GM23248 (cell line): Measurements from ENCODE around the gene IL4. TPM values are rescaled to one million over a fixed set of nuclear protein-coding genes. Genes with fewer than 3 reads are reported as not detected.

Source experiments
- DNase-seq: peaks from one replicate; pipeline ENCODE4 v3.0.0-alpha.2; 2015
- H2AFZ ChIP-seq: fragments of 200-600 bp; sonication (generic); 2 replicates; pipeline ENCODE4 v1.6.1; 2016; ENCODE audit warnings: antibody characterized with exemption
- H3F3A ChIP-seq: fragments of 200-600 bp; sonication (generic); 2 replicates; pipeline ENCODE4 v1.6.1; 2016; ENCODE audit warnings: mild to moderate bottlenecking, antibody characterized with exemption, mixed run types; ENCODE audit not compliant: insufficient read depth
- H3K27ac ChIP-seq: fragments of 200-600 bp; sonication (generic); 2 replicates; pipeline ENCODE4 v1.5.1; 2016; ENCODE audit warnings: mild to moderate bottlenecking
- H3K27me3 ChIP-seq: fragments of 200-600 bp; sonication (generic); replicated peaks from 2 replicates; pipeline ENCODE4 v1.6.1; 2016; ENCODE audit warnings: mild to moderate bottlenecking; ENCODE audit not compliant: insufficient read depth
- H3K36me3 ChIP-seq: fragments of 200-600 bp; sonication (generic); 2 replicates; pipeline ENCODE4 v1.6.1; 2016; ENCODE audit warnings: low read depth, mild to moderate bottlenecking
- H3K4me1 ChIP-seq: fragments of 200-600 bp; sonication (generic); 2 replicates; pipeline ENCODE4 v1.6.1; 2016; ENCODE audit warnings: mild to moderate bottlenecking; ENCODE audit not compliant: insufficient read depth
- H3K4me2 ChIP-seq: fragments of 200-600 bp; sonication (generic); one replicate; pipeline ENCODE4 v1.6.1; 2016; ENCODE audit warnings: mild to moderate bottlenecking; ENCODE audit not compliant: unreplicated experiment
- H3K4me3 ChIP-seq: fragments of 200-600 bp; sonication (generic); 2 replicates; pipeline ENCODE4 v1.5.1; 2016; ENCODE audit warnings: mild to moderate bottlenecking
- H3K79me2 ChIP-seq: fragments of 200-600 bp; sonication (generic); 2 replicates; pipeline ENCODE4 v1.6.1; 2016; ENCODE audit warnings: mild to moderate bottlenecking; ENCODE audit not compliant: insufficient read depth
- H3K9ac ChIP-seq: fragments of 200-600 bp; sonication (generic); 2 replicates; pipeline ENCODE4 v1.6.1; 2016; ENCODE audit warnings: mild to moderate bottlenecking
- H3K9me2 ChIP-seq: fragments of 200-600 bp; sonication (generic); 2 replicates; pipeline ENCODE4 v1.6.1; 2016; ENCODE audit warnings: mixed run types, mild to moderate bottlenecking, moderate library complexity; ENCODE audit not compliant: insufficient read depth
- H3K9me3 ChIP-seq: fragments of 200-600 bp; sonication (generic); one replicate; pipeline ENCODE4 v1.6.1; 2017; ENCODE audit warnings: low read depth
- H4K20me1 ChIP-seq: fragments of 200-600 bp; sonication (generic); 2 replicates; pipeline ENCODE4 v1.6.0; 2016; ENCODE audit not compliant: insufficient read depth
- EZH2 ChIP-seq: fragments of 200-600 bp; sonication (generic); IDR thresholded peaks from 2 replicates; pipeline ENCODE4 v1.6.1; 2018; ENCODE audit warnings: antibody characterized with exemption, mild to moderate bottlenecking; ENCODE audit not compliant: insufficient read depth, poor library complexity, severe bottlenecking
- EZH2phosphoT487 ChIP-seq: fragments of 200-600 bp; sonication (generic); IDR thresholded peaks from 2 replicates; pipeline ENCODE4 v1.6.1; 2018; ENCODE audit warnings: antibody characterized with exemption, moderate library complexity, mild to moderate bottlenecking, low read depth; ENCODE audit not compliant: insufficient read depth
- WGBS, 2 experiments: methylation state at CpG; one replicate each; pipeline ENCODE4 v1.1.6; 2015 to 2017; ENCODE audit warnings: low lambda C conversion rate in 2 of 2, low coverage in 1 of 2; ENCODE audit errors: missing lambda C conversion rate in 2 of 2; 5-methylcytosine and 5-hydroxymethylcytosine counted together
- in situ Hi-C: fragments of 300-500 bp; cut with MboI; formaldehyde crosslinking; loops from 2 replicates; pipeline ENCODE4 v1.15.0; 2020
- polyA plus RNA-seq: library from polyadenylated mRNA; unstranded; fragments of >200 nt; fragmentation: Nextera tagmentation; extraction: Ambion mirVana; gene quantifications from 2 replicates; pipeline ENCODE4 v1.2.1, GENCODE V29; 2016
- total RNA-seq: library from RNA; depleted of rRNA; stranded (reverse); fragments of >200 nt; shearing (Covaris generic); gene quantifications from 2 replicates; pipeline ENCODE4 v1.2.3, GENCODE V29; 2014

The IL4 gene
- total and polyA plus RNA-seq, 2 experiments from 2014 or later, result 0.34 TPM; not detected in 1

- Histone ChIP-seq H3K4me1 (no peaks in the 10 kb centered on the region), H3K27ac (no peak overlapping the region), H4K20me1 (no peaks in the 10 kb centered on the region), H3K79me2 (no peaks in the 10 kb centered on the region), H3K9ac (no peak overlapping the region), H3K36me3 (no peaks in the 10 kb centered on the region), H3K9me3 (no peaks in the 10 kb centered on the region), H3K27me3 (no peaks in the 10 kb centered on the region), H3K9me2 (no peaks in the 10 kb centered on the region), H2AFZ (no peak overlapping the region), H3K4me3 (no peak overlapping the region), H3F3A (no peaks in the 10 kb centered on the region), H3K4me2 (no peak overlapping the region)
- TF ChIP-seq EZH2phosphoT487, result no peak
- no peak for TF ChIP-seq EZH2
- 86 to 90% methylated on average over 9 of the region's 9 CpGs for WGBS, 2 experiments
- DNase-seq, result no peak
- in situ Hi-C loops, result no loop called here
Observed at GRCh38 chr5:132664696-132665209, 9.0 kb upstream of the IL4 start.

- no peak for DNase-seq
- H4K20me1 ChIP-seq, result no peaks in the 10 kb centered on the region
Observed at GRCh38 chr5:132665574-132666080, 8.2 kb upstream of the IL4 start.

GRCh38 chr5:132666310-132667123 lies 7.3 kb upstream of the IL4 start:
- H3K79me2 ChIP-seq, result no peaks in the 10 kb centered on the region
- no peak overlapping the region for H3K4me3 ChIP-seq
- WGBS, 2 experiments, result 82 to 84% methylated on average over 16 of the region's 16 CpGs
- in situ Hi-C loops, result no loop called here
- no peaks in the 10 kb centered on the region for H3K36me3 ChIP-seq
- H3K27ac ChIP-seq, result no peak overlapping the region
- no peak overlapping the region for H3K4me2 ChIP-seq
- H3K27me3 ChIP-seq, result no peaks in the 10 kb centered on the region
- H3F3A ChIP-seq, result no peaks in the 10 kb centered on the region
- TF ChIP-seq EZH2phosphoT487, result no peak
- no peak for TF ChIP-seq EZH2
- H3K4me1 ChIP-seq, result no peaks in the 10 kb centered on the region
- H4K20me1 ChIP-seq, result no peaks in the 10 kb centered on the region
- no peak overlapping the region for H3K9ac ChIP-seq
- DNase-seq, result no peak
- no peaks in the 10 kb centered on the region for H3K9me3 ChIP-seq
- H2AFZ ChIP-seq, result no peak overlapping the region
- no peaks in the 10 kb centered on the region for H3K9me2 ChIP-seq

More at GRCh38 chr5:132665574-132666080, 8.2 kb upstream of the IL4 start:
- Histone ChIP-seq H3K4me1 (no peaks in the 10 kb centered on the region), H3K4me3 (no peak overlapping the region), H3K9me3 (no peaks in the 10 kb centered on the region), H3K27me3 (no peaks in the 10 kb centered on the region), H3K36me3 (no peaks in the 10 kb centered on the region), H3K27ac (no peak overlapping the region), H3K4me2 (no peak overlapping the region), H3F3A (no peaks in the 10 kb centered on the region), H3K9ac (no peak overlapping the region), H2AFZ (no peak overlapping the region), H3K9me2 (no peaks in the 10 kb centered on the region), H3K79me2 (no peaks in the 10 kb centered on the region)
- no peak for TF ChIP-seq EZH2phosphoT487
- in situ Hi-C loops, result no loop called here
- 93 to 94% methylated on average over 20 to 21 of the region's 21 CpGs for WGBS, 2 experiments

GRCh38 chr5:132667309-132667708 lies 6.5 kb upstream of the IL4 start:
- Histone ChIP-seq H3K27me3 (no peaks in the 10 kb centered on the region), H3K4me1 (no peaks in the 10 kb centered on the region), H3K4me3 (no peak overlapping the region), H3K27ac (no peak overlapping the region), H4K20me1 (no peaks in the 10 kb centered on the region), H3K79me2 (no peaks in the 10 kb centered on the region), H3K9me2 (no peaks in the 10 kb centered on the region), H3F3A (no peaks in the 10 kb centered on the region), H3K9me3 (no peaks in the 10 kb centered on the region), H3K4me2 (no peak overlapping the region), H3K9ac (no peak overlapping the region), H3K36me3 (no peaks in the 10 kb centered on the region), H2AFZ (no peak overlapping the region)
- in situ Hi-C loops, result no loop called here
- no peak for DNase-seq
- 87 to 89% methylated on average over 9 to 10 of the region's 10 CpGs for WGBS, 2 experiments
- no peak for TF ChIP-seq EZH2phosphoT487
- no peak for TF ChIP-seq EZH2
